Activated naive CD4-positive, alpha-beta T cell treated with anti-CD3 and anti-CD28 coated beads, Interleukin-2, amount 50 U/mL, for 16 hours (primary cell): ENCODE measurements around the gene ADRA2B.
A peak's percentile ranks its signal among the peaks of the same experiment; 100 is the strongest.
"Not testable (repeated sequence)": the region's sequence is repeated elsewhere in the genome, so short reads cannot be mapped to it uniquely, and the experiment has no call there.

ENCODE experiments used
- DNase-seq: peaks from one replicate; pipeline ENCODE4 v3.0.0-alpha.2; 2020

Gene ADRA2B

GRCh38 chr2:96150007-96150640 lies 33.8 kb upstream of the ADRA2B start:
- DNase-seq, result no peak

GRCh38 chr2:96148410-96149217 lies 32.2 kb upstream of the ADRA2B start:
- peak; percentile 97 for DNase-seq

GRCh38 chr2:96147593-96148201 lies 31.3 kb upstream of the ADRA2B start:
- no peak for DNase-seq

- DNase-seq, result no peak
These were observed 30.7 kb upstream of the ADRA2B start for GRCh38 chr2:96146881-96147592.

GRCh38 chr2:96146153-96146880 lies 29.9 kb upstream of the ADRA2B start:
- DNase-seq, result peak; percentile 92

DNA sequence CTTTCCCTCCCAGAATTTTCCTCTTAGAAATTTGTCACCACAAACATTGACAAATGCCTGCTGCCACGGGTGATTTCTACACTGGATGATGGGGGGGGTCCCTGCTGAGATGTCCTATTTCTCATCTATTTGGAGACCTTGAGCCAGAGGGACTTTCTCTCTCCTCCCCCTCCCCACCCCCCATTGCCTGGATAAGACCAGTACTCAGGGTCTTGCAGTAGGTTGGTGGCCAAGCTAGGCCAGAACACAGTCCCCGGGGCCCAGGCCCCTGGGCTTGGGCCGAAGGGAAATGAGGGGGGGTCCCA lies 29.4 kb upstream of the ADRA2B start:
- DNase-seq, result no peak

DNA sequence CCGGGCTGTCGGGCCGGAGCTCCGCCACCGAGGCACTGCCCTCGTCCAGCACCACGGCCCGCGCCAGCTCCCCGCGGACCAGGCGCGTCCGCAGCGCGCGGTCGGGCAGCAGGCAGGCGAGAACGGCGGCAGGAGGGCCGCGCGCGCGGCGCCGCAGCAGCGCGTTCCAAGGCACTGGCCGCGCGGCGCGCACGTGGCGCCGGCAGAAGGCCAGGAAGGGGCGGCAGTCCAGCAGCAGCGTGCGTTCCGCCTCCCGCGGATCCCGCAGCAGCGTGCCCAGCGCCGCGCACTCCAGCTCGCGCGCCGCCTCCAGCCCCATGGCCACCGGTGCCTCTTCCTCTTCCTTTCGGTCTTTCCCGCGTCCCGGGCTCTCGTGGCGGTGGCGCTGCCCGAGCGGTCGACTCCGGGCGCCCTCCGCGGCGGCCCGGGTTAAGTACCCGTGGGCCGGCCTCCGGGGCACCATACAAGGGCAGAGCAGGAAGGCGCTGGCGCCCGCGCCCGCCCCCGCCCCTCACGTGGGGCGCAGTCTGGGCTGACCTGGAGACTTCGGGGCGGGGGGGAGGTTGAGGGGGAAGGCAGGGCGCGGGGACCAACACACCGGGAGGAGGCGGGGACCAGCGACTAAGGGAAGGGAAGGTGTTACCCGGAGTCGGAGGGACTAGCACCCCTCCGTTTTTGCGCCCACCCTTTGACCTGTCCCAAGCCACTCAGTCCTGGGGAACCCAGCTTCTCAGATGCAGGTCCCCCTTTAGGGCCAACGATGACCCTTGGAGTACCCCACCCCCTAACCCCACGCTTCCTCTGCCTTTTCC lies 28.9 kb upstream of the ADRA2B start, which contains the start of gene DUSP2:
TSS of gene DUSP2 (minus strand) at position 405 of the 812 bp plus-strand sequence. CDS start at position 319, 86 bp downstream.
- peak; percentile 92 for DNase-seq

- peak; percentile 63 for DNase-seq
These were observed 28.2 kb upstream of the ADRA2B start for GRCh38 chr2:96144481-96145035.

DNA sequence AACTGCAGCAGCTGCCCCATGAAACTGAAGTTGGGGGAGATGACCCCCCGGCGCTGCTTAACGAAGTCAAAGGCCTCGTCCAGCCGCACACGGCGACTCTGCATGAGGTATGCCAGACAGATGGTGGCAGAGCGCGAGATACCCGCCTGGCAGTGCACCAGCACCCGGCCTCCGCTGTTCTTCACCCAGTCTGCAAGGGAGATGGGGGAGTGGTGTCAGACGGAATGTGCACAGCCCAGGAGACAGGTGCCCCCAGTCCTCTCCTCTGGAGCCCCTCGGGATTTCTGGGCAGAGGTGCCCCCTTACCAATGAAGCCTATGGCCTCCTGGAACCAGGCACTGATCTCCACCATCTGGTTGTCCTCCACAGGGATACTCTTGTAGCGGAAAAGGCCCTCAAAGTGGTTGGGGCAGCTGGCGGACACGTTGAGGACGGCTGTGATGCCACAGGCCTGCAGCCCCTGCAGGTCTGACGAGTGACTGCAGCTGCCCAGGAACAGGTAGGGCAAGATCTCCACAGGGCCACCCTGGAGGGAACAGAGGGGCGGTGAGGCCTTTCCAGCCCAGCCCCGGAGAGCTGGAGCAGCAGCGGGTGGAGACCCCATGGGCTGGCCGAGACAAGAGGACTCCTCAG lies 27.6 kb upstream of the ADRA2B start:
- peak; percentile 54 for DNase-seq

DNA sequence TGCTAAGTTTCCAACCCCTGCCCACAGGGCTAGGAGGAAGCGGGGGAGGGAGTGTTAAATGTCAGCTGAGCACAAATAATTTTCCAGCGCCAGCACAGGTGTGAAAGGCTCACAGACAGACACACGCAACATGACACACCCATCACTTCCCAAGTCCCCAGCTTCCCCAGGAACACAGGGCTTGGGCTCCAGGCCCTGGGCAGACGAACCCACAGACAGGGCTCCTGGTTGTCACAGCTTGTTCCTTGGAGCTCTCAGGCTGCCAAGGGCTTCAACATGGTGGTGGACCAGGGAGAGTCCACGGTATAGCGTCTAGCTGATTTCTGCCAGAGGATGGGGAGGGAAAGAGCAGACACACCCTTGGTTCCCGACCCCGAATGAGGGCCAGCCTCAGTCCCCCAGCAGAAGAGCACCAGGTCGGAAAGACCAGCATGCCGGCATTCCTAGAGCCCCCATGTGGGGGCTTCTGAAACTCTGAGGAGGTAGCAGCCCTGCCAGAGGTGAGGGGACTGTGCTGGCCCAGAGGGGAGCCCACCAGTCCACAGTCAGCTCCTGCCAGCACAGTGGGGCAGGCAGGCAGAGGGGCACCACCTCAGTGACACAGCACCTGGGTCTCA lies 27.0 kb upstream of the ADRA2B start:
- DNase-seq, result peak; percentile 14

GRCh38 chr2:96142217-96143113 lies 26.1 kb upstream of the ADRA2B start:
- peak; percentile 73 for DNase-seq

- not testable (repeated sequence) for DNase-seq
These were observed 25.2 kb upstream of the ADRA2B start for GRCh38 chr2:96141624-96141967.

DNA sequence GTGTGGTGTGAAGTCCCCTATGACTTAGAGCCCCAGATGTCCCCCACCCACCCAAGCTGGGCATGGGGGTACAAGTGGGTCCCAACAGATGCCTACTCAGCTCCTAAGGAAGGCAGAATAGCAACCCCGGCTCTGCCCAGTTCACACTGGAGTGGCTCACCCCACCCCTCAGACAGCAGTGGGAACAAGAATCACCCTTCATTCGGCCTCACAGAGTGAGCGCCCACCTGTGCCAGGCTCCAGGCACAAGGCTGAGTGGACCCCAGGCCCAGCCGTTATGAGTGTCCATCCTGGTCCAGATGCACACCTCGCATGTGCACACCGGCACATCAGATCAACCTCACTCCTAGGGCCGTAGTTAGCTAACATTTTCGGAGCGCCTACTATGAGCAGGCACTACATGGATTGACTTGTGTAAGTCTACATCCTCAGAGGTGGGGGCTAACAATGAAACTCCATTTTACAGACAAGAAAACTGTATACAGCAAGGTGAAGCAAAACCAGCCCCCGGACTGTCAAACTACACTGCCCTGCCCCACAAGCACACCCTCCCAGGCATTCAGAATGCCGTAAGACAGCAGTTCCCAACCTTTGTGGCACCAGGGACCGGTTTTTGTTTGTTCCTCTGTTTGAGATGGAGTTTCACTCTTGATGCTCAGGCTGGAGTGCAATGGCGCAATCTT lies 24.7 kb upstream of the ADRA2B start:
- no peak for DNase-seq

GRCh38 chr2:96139181-96139758 lies 22.9 kb upstream of the ADRA2B start:
- DNase-seq, result no peak

- peak; percentile 70 for DNase-seq
These were observed 22.1 kb upstream of the ADRA2B start, which contains the start of gene ASTL for GRCh38 chr2:96138179-96139145. Gene ASTL, minus strand, starts transcription at chr2:96138502. Its CDS starts 66 bp downstream, at chr2:96138436.

DNA sequence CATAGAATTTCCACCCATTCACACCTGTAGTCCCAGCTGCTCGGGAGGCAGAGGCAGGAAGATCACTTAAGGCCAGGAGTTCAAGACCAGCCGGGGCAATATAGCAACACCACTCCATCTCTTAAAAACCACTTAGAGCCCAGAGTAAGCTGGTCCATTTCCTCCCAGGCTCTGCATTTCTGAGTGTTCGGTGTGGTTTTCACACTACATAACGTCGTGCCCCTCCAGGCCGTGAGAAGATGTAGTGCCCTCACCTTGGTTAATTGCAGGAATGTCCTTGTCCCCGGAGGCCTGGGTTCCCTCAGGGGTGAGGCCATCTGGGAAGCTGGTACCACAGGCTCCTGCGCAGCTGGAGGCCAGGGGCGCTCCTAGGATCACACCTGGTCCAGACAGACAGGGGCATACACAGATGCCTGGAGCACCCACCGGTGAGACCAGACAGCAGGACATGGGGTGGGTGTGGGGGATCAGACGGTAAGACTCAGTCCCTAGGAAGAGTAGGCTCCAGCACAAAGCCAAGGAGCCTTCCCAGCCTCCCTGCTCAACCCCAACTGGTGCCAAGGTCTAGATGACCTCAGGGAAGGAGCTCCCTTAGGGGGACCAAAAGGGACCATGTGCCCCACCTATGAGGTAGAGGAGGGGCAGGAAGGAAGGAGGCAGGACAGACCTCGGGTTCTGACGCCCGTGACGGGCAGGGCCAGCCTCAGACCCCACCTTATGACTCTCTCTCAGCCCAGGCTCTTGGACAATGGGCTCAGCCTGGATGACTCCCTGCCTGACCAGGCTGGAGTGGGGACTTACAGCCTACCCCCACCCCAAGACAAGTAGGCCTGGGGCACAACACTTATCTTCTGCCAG lies 21.2 kb upstream of the ADRA2B start:
- no peak for DNase-seq
